ENCODE results near the gene CPAMD8.
A peak's percentile ranks its signal among the peaks of the same experiment; 100 is the strongest.

GRCh38 chr19:17075035-17075863 lies 48.6 kb upstream of the CPAMD8 start, which contains the start of the genes HAUS8 and MYO9B:
- TF ChIP-seq CTCF (IDR thresholded peaks at IDR 0.05) (peak in 2 of 4 experiments; percentile 33 to 48), POLR2A (IDR thresholded peaks at IDR 0.05) (peak; percentile 67), POLR2AphosphoS5 (IDR thresholded peaks at IDR 0.05) (peak; percentile 99)
